ENCODE measurements around the gene SOX13. TPM values are rescaled to one million over a fixed set of nuclear protein-coding genes. Genes with fewer than 3 reads are reported as not detected.

SOX13 gene
- total RNA-seq, 1 experiment from 2014 or later = 31.5 TPM

- Histone ChIP-seq H3K4me3 (ENCODE audit: low read depth, low read length) (no peak overlapping the region), H3K36me3 (ENCODE audit: control insufficient read depth, insufficient read depth, low read length) (no peaks in the 10 kb centered on the region), H3K4me1 (no peaks in the 10 kb centered on the region), H3K9me3 (no peaks in the 10 kb centered on the region), H3K27me3 (replicated peaks; ENCODE audit: control insufficient read depth, insufficient read depth, low read length) (no peaks in the 10 kb centered on the region)
- POLR2A ChIA-PET = no interaction called here
- Mint-ChIP-seq H3K36me3 (ENCODE audit: insufficient read depth, unreplicated experiment) (no peaks in the 10 kb centered on the region), H3K4me1 (ENCODE audit: low read depth, unreplicated experiment) (no peaks in the 10 kb centered on the region), H3K27ac (ENCODE audit: unreplicated experiment) (no peak overlapping the region), H3K27me3 (ENCODE audit: insufficient read depth, unreplicated experiment) (no peaks in the 10 kb centered on the region), H3K9me3 (ENCODE audit: unreplicated experiment) (no peaks in the 10 kb centered on the region), H3K4me3 (ENCODE audit: unreplicated experiment) (no peak overlapping the region)
- CTCF ChIA-PET = no interaction called here
- intact Hi-C loops (cut with micrococcal nuclease; ENCODE audit: unreplicated experiment) = no loop called here
- no TSS peak for BruUV-seq (replicated peaks)
- no peak for TF ChIP-seq CTCF (IDR thresholded peaks at IDR 0.05; ENCODE audit: insufficient read depth in 1 of 2, low read depth in 1 of 2, low read length in 1 of 2, severe bottlenecking in 1 of 2, unreplicated experiment in 1 of 2)
- no peak for DNase-seq
Measured at GRCh38 chr1:204157962-204158361, 85.0 kb downstream of the SOX13 start.

GRCh38 chr1:204161609-204162493, 88.9 kb downstream of the SOX13 start:
- no peaks in the 10 kb centered on the region for H3K27me3 Mint-ChIP-seq (ENCODE audit: insufficient read depth, unreplicated experiment)
- TF ChIP-seq CTCF (IDR thresholded peaks at IDR 0.05; ENCODE audit: insufficient read depth in 1 of 2, low read depth in 1 of 2, low read length in 1 of 2, severe bottlenecking in 1 of 2, unreplicated experiment in 1 of 2) = no peak
- H3K4me3 Mint-ChIP-seq (ENCODE audit: unreplicated experiment) = no peak overlapping the region
- no peaks in the 10 kb centered on the region for H3K4me1 Mint-ChIP-seq (ENCODE audit: low read depth, unreplicated experiment)
- H3K36me3 Mint-ChIP-seq (ENCODE audit: insufficient read depth, unreplicated experiment) = no peaks in the 10 kb centered on the region
- ChIA-PET CTCF (interaction anchor here (0.8 to 3.0 kb wide), 16 partner anchors 10 to 237 kb away, joined by 3 to 39 read pairs (median 5); partner anchors contain the start of genes ETNK2, GOLT1A, KISS1 and PLEKHA6), POLR2A (no interaction called here)
- intact Hi-C loops (cut with micrococcal nuclease; ENCODE audit: unreplicated experiment) = loop anchor here (1.0 to 2.0 kb wide), 7 partner anchors 30 to 301 kb away; partner anchors contain the start of gene SNRPE
- H3K27ac Mint-ChIP-seq (ENCODE audit: unreplicated experiment) = no peak overlapping the region
- Histone ChIP-seq H3K4me1 (no peaks in the 10 kb centered on the region), H3K9me3 (no peaks in the 10 kb centered on the region), H3K27me3 (replicated peaks; ENCODE audit: control insufficient read depth, insufficient read depth, low read length) (no peaks in the 10 kb centered on the region), H3K4me3 (ENCODE audit: low read depth, low read length) (no peak overlapping the region), H3K36me3 (ENCODE audit: control insufficient read depth, insufficient read depth, low read length) (no peaks in the 10 kb centered on the region)
- no TSS peak for BruUV-seq (replicated peaks)
- DNase-seq = no peak
- no peaks in the 10 kb centered on the region for H3K9me3 Mint-ChIP-seq (ENCODE audit: unreplicated experiment)

GRCh38 chr1:204162494-204163074, 89.7 kb downstream of the SOX13 start:
- Histone ChIP-seq H3K27me3 (replicated peaks; ENCODE audit: control insufficient read depth, insufficient read depth, low read length) (no peaks in the 10 kb centered on the region), H3K4me1 (no peaks in the 10 kb centered on the region), H3K4me3 (ENCODE audit: low read depth, low read length) (no peak overlapping the region), H3K9me3 (no peaks in the 10 kb centered on the region), H3K36me3 (ENCODE audit: control insufficient read depth, insufficient read depth, low read length) (no peaks in the 10 kb centered on the region)
- Mint-ChIP-seq H3K9me3 (ENCODE audit: unreplicated experiment) (no peaks in the 10 kb centered on the region), H3K4me1 (ENCODE audit: low read depth, unreplicated experiment) (no peaks in the 10 kb centered on the region), H3K27ac (ENCODE audit: unreplicated experiment) (no peak overlapping the region), H3K36me3 (ENCODE audit: insufficient read depth, unreplicated experiment) (no peaks in the 10 kb centered on the region), H3K27me3 (ENCODE audit: insufficient read depth, unreplicated experiment) (no peaks in the 10 kb centered on the region), H3K4me3 (ENCODE audit: unreplicated experiment) (no peak overlapping the region)
- POLR2A ChIA-PET = interaction anchor here (0.6 kb wide), 1 partner anchor 317 kb away, joined by 3 read pairs; no protein-coding TSS in a partner anchor
- DNase-seq = peak; percentile 82 to 90
- intact Hi-C loops (cut with micrococcal nuclease; ENCODE audit: unreplicated experiment) = loop anchor here (1.0 to 2.0 kb wide), 7 partner anchors 30 to 301 kb away; partner anchors contain the start of gene SNRPE
- CTCF ChIA-PET = interaction anchor here (0.6 to 3.0 kb wide), 21 partner anchors 11 to 380 kb away, joined by 3 to 39 read pairs (median 6); partner anchors contain the start of genes ETNK2, GOLT1A, KISS1 and PLEKHA6
- BruUV-seq (replicated peaks) = no TSS peak
- TF ChIP-seq CTCF (IDR thresholded peaks at IDR 0.05; ENCODE audit: insufficient read depth in 1 of 2, low read depth in 1 of 2, low read length in 1 of 2, severe bottlenecking in 1 of 2, unreplicated experiment in 1 of 2) = peak; percentile 97
